Effector memory CD4-positive, alpha-beta T cell (primary cell): ENCODE measurements around the gene AGAP3.

Experiments
- DNase-seq, 3 donors: peaks; one replicate each; pipeline ENCODE4 v3.0.0-alpha.2; 2020
- H3K27ac ChIP-seq: 2 replicates; pipeline ENCODE4 v1.7.0; 2013; ENCODE audit warnings: mild to moderate bottlenecking, low read length, moderate library complexity; ENCODE audit not compliant: insufficient read depth, poor library complexity, severe bottlenecking
- H3K27me3 ChIP-seq: replicated peaks from 2 replicates; pipeline ENCODE4 v1.7.0; 2013; ENCODE audit warnings: mild to moderate bottlenecking, low read length; ENCODE audit not compliant: insufficient read depth, control insufficient read depth, poor library complexity, severe bottlenecking
- H3K36me3 ChIP-seq: 2 replicates; pipeline ENCODE4 v1.7.0; 2013; ENCODE audit warnings: mild to moderate bottlenecking, low read length, moderate library complexity; ENCODE audit not compliant: control insufficient read depth, insufficient read depth
- H3K4me1 ChIP-seq: 2 replicates; pipeline ENCODE4 v1.7.0; 2013; ENCODE audit warnings: low read length, mild to moderate bottlenecking; ENCODE audit not compliant: control insufficient read depth, insufficient read depth, poor library complexity, severe bottlenecking
- H3K4me3 ChIP-seq: 2 replicates; pipeline ENCODE4 v1.7.0; 2013; ENCODE audit warnings: low read length, low read depth, mild to moderate bottlenecking; ENCODE audit not compliant: insufficient read depth, poor library complexity, severe bottlenecking
- H3K9me3 ChIP-seq: 2 replicates; pipeline ENCODE4 v1.7.0; 2013; ENCODE audit warnings: mild to moderate bottlenecking, low read length, moderate library complexity; ENCODE audit not compliant: control insufficient read depth

Gene AGAP3

DNA sequence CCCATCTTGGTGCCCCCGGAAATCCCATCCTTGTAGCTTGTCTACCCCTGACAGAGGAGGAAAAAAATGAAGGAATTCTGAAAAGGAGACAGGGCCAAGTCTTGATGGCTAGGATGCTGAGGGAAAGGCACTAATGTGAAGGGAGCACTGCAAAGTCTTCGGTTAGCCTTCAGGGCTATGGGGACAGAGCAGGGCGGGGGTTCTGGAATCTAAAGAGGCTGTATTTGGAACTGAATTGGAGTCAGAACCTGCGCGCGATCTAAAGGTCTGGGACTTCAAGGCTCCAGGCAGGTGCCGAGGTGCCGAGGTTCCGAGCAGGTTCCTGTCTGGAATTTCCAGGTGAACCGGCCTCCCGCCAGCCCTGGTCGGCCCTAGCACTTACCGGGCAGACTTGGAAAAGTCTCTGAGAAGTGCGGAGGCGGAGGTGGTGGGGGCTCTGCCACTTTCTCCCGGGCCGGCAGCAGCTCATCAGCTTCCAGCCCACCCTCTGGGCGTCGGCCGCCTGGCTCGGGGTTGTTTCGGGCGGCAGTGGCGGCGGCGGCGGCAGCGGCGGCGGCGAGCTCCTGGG is 80.4 kb downstream of the AGAP3 start:
- no peak for DNase-seq
- Histone ChIP-seq H3K27ac (no peak overlapping the region), H3K36me3 (no peaks in the 10 kb centered on the region), H3K4me1 (peaks cover 8% of the 10 kb centered on the region), H3K4me3 (peak overlapping the region; percentile 42), H3K27me3 (peaks cover 33% of the 10 kb centered on the region), H3K9me3 (no peaks in the 10 kb centered on the region)

DNA sequence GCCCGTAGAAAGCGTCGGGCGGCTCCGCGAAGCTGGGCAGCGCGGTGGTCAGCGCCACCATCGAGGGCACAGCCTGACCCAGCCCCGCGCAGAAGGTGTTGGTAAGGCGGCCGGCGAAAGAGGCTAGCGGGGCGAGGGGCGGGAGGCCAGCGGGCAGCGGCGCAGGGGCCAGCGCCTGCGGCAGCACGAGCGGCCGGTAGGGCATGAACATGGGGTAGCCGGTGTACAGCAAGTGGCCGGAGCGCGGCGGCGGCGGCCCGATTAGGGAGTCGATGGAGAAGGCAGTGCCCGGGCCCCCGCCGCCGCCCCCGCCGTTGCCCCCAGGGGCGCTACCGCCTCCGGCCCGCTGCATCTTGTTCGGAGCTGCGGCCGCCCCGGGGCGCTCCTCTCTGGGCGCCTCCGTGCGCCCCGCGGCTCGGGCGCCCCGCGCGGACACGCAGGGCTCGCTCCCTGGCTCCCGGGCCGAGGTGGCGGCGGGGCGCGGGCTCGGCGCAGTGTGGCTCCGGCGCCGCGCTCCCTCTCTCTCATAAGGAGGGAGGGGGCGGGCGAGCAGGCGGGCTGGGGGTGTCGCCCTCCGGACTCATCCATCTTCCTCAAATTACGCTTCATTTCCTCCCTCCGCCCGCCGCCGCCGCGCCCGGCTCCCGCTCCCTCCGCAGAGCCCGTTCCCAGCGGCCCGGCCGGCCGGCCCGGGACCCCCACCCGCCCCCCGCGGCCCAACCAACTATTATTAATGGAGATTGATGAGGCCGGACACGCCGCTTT is 81.1 kb downstream of the AGAP3 start, which contains the start of gene GBX1:
Gene GBX1, minus strand, starts transcription at position 498 of the 765 bp plus-strand sequence. Its CDS starts 146 bp downstream, at position 352.
- H3K27ac ChIP-seq: no peak within 1 kb of the TSS
- DNase-seq: no peak
- peaks cover 33% of the 10 kb centered on the region for H3K27me3 ChIP-seq

DNA sequence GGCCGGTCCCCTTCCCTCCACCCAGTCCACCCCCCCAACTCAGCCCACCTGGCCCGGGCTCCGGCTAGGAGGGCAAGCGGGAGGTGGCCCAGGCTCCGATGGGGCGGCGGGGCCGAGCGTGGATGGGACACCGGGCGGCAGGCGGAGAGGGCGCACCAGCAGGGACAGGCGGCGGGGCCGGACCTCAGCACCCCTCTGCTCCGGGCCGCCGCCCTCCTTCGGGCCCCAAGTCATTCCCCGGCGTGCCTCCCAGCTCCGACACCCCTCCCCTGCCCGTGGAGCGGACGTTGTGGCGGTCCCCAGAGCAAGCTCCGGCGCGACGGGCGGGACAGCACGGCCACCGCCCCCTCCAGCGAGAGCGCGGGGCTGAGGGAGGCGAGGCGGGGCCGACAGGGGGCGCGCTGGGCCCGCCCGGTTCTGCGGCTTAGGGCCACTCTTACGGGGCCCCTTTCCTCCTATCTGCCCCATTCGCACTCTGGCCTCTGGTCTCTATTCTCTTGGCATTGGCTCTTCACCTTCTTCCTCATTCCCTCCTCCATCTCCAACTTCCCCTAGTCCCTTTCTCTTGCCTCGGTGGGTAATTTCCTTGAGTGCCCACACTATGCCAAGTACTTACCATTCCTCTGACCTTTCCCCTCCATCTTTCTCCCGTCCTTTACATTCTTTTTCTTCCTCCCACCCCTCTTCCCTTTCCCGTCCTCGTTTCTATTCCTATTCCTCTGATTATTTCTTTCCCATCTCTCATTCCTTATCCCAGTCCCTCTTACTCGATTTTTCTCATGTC is 81.9 kb downstream of the AGAP3 start:
- peaks cover 8% of the 10 kb centered on the region for H3K4me1 ChIP-seq
- no peak overlapping the region for H3K27ac ChIP-seq
- H3K27me3 ChIP-seq: peaks cover 33% of the 10 kb centered on the region
- H3K9me3 ChIP-seq: no peaks in the 10 kb centered on the region
- H3K4me3 ChIP-seq: peak overlapping the region; percentile 55
- DNase-seq: peak; percentile 27 to 39 (median 33)
- H3K36me3 ChIP-seq: no peaks in the 10 kb centered on the region

More for the DNA sequence above, 81.1 kb downstream of the AGAP3 start, which contains the start of gene GBX1:
- Histone ChIP-seq H3K9me3 (no peaks in the 10 kb centered on the region), H3K4me3 (peak within 1 kb of the TSS; percentile 55), H3K36me3 (no peaks in the 10 kb centered on the region), H3K4me1 (peaks cover 8% of the 10 kb centered on the region)

DNA sequence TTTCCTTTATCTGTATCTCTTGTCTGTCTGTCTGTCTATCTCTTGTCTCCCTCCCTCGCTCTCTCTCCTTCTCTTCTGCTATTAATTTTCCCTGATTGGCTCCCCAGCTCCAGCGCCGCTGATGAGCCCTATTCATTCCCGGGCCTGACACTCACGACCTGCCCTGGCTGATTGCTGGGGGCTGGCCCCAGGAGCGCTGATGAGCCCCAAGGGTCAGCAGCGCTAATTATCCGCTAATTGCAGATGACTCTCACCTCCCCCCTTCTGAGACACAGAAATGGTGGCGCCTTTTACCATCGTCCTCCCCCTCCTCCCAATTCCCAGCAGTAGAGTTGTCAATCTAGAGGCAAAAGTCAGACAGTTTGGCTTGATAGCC is 82.5 kb downstream of the AGAP3 start:
- peaks cover 33% of the 10 kb centered on the region for H3K27me3 ChIP-seq
- no peaks in the 10 kb centered on the region for H3K36me3 ChIP-seq
- H3K27ac ChIP-seq: no peak overlapping the region
- peaks cover 8% of the 10 kb centered on the region for H3K4me1 ChIP-seq
- no peak for DNase-seq
- H3K4me3 ChIP-seq: no peak overlapping the region
- H3K9me3 ChIP-seq: no peaks in the 10 kb centered on the region

DNA sequence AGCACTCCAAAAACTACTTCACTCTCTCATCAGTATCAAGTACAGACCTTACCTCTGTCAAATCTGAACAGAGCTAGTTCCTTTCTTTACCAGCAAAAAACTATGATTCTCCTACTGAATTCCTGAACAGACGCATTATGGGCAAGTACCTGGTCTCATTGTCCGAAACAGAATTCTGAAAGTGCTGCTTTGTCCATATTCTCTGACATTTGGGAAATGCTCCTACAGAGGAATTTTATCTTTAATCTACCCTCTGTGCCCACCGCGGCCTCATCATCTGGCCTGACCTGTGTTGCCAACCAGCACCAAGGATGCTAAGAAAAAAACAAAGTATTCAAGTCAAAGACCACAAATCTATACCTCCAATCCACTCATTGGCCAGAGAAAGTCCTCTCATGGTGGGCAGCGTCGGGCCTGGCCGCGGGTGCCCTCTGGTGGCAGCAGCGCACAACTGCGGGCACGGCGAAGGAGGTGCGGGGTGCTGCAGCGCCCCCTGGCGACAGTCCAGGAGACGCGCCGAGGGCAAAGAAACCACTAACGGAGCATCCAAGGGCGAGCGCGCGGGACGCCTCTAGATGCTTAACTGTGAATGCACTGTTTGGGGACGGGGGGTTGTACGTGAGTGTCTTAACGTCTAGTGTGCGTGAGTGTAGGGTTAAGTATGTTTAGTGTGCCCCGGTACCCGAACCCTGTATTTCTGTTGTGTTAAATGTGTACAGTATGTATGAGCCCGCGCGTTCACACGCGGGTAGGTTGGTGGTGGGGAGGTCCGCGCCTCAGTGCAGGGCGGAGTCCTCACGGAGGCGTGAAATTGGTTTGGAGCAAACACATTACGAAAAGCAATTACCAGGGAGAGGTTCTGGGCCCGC is 86.2 kb downstream of the AGAP3 start:
- no peak overlapping the region for H3K27ac ChIP-seq
- no peaks in the 10 kb centered on the region for H3K36me3 ChIP-seq
- H3K4me3 ChIP-seq: no peak overlapping the region
- peaks cover 14% of the 10 kb centered on the region for H3K27me3 ChIP-seq
- peak; percentile 52 to 74 (median 71) for DNase-seq
- H3K4me1 ChIP-seq: no peaks in the 10 kb centered on the region
- no peaks in the 10 kb centered on the region for H3K9me3 ChIP-seq

DNA sequence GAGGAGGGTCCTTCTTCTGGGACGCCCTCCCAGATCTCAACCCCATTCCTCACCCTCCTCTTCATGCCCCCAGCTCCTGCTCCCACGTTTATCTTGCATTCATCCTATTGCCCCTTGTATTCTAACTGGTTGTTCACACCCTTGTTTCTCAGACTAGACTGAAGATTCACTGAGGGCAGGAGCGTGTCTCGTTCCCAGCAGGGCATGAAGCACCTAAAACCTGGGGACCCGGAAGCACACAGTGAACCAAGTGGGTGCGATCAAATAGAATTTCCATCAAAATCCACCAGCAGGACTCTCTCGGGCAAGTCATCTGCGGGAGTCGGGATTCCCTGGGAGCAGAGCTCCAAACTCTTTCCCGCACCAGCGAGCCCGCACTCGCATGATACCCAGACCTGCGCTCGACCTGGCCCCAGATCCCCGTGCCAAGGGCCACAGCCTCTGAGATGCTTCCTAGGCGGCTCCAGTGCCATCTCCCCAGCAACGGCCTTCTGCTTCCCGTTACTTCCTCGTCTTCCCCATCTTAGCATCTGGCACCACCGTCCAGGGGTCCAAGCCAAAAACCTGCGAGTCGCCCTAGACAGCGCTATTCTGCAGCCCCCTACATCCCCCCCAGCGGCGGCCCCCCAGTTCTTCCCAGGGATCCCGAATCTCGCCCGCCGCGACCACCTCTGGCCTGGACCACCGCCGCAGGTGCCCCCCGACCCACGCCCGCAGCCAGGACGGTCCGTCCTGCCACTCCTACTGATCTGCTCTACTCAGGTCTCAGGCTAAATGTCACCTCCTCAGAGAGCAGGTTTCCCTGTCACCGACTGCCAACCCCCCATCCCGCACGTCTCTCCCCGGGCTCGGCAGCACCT is 87.3 kb downstream of the AGAP3 start:
- no peak overlapping the region for H3K27ac ChIP-seq
- no peaks in the 10 kb centered on the region for H3K36me3 ChIP-seq
- H3K9me3 ChIP-seq: no peaks in the 10 kb centered on the region
- no peaks in the 10 kb centered on the region for H3K4me1 ChIP-seq
- DNase-seq: no peak
- peaks cover 7% of the 10 kb centered on the region for H3K27me3 ChIP-seq
- no peak overlapping the region for H3K4me3 ChIP-seq

DNA sequence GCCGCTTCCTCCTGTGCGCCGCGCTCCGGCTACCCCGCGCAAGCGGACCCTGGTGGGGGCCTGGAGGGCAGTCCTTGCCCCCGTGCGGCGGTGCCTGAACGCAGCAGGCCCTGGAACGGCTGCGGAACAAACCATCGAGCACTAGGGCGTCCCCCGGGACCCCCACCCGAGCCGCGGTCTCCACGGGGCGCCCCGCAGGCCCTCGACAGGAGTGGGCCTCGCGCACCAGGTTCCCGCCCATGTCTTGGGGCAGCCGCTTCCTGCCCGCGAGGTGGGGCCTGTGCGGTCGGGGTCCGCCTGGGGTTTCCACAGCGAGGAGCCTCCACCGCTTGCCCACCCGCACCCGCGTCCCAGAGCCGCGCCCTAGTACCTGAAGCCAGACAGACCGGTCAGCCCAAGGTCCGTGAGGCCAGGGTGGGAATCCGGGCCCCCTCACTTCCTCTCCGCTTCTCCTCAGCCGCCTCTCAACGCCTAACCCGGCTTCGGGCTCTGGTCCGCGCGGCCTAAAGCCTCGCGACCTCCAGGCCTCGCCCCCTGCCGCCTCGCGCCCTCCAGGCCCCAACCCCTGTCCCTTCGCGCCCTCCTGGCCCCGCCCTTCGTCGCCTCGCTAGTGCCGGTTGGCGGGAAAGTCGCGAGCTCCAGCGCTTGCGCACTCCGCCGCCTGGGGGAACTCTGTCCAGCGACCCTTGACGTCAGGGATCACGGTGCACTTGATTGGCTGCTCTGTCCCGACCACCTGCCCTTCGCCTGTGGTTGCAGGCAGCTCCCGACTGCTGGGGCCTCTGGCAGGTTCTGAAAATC is 88.2 kb downstream of the AGAP3 start:
- no peak overlapping the region for H3K4me3 ChIP-seq
- no peaks in the 10 kb centered on the region for H3K9me3 ChIP-seq
- no peak overlapping the region for H3K27ac ChIP-seq
- no peaks in the 10 kb centered on the region for H3K4me1 ChIP-seq
- H3K36me3 ChIP-seq: no peaks in the 10 kb centered on the region
- DNase-seq: no peak
- peaks cover under 1% of the 10 kb centered on the region for H3K27me3 ChIP-seq

DNA sequence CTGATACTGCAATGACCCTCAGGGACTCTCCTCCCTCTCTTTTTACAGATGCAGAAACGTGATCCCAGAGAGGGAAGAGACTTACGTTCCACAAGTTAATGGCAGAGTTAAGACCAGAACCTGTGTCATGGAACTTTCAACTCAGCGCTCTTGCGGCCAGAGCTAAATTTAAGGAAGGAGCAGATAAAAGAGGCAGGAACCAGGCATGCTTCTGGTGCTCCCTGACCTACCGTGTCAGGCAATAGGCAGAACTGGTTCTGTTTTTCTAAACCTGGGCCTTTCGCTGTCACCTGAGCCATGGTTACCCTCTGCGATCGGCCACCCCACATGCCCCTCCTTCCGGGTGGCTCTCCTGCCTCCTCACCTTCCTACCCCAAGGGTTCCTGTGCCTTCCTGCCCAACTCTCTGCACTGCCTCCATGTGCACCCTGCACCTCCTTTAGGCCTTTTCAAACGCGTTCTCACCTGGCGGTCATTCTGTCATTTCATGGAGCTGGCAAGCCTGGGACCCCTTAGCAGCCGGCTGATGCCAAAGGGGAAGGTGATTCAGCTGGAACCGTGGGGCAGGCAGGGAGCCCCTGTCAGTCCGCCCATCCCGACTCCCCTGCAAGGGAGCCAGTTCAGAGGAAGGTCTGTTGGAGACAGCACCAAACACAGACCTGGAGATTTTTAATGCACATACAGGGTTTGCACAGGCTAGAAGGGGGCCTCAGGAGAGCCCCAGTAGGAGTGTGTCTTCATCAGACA is 88.9 kb downstream of the AGAP3 start:
- no peaks in the 10 kb centered on the region for H3K4me1 ChIP-seq
- no peak overlapping the region for H3K4me3 ChIP-seq
- no peak for DNase-seq
- no peak overlapping the region for H3K27ac ChIP-seq
- no peaks in the 10 kb centered on the region for H3K36me3 ChIP-seq
- no peaks in the 10 kb centered on the region for H3K9me3 ChIP-seq
- H3K27me3 ChIP-seq: peaks cover 3% of the 10 kb centered on the region
